Gastroesophageal sphincter (tissue), 4 donors: Measurements from ENCODE around the gene RRP8. TPM values are rescaled to one million over a fixed set of nuclear protein-coding genes. Genes with fewer than 3 reads are reported as not detected.

Experiments
- ATAC-seq: fragments of 150-250 bp; one replicate; pipeline ENCODE4 v1.9.1; 2016; ENCODE audit warnings: mild to moderate bottlenecking, moderate library complexity
- H3K27ac ChIP-seq, 4 donors: fragments of 200-600 bp; sonication (generic) in 3 of 4; 1 replicate in 3 of 4; 2 replicates in 1 of 4; pipeline ENCODE4 v1.5.1; 2016 to 2019
- H3K27me3 ChIP-seq: fragments of 200-600 bp; sonication (generic); one replicate; pipeline ENCODE4 v1.5.1; 2019
- H3K36me3 ChIP-seq, 2 donors: fragments of 200-600 bp; sonication (generic); one replicate each; pipeline ENCODE4 v1.5.1; 2019; ENCODE audit warnings: control low read depth in 1 of 2
- H3K4me1 ChIP-seq, 3 donors: fragments of 200-600 bp; sonication (generic); 1 replicate in 2 of 3; 2 replicates in 1 of 3; pipeline ENCODE4 v1.5.1; 2016 to 2019; ENCODE audit warnings: control low read depth in 2 of 3
- H3K4me3 ChIP-seq, 2 donors: fragments of 200-600 bp; sonication (generic); one replicate each; pipeline ENCODE4 v1.5.1; 2019; ENCODE audit warnings: mild to moderate bottlenecking in 1 of 2, moderate library complexity in 1 of 2
- H3K9me3 ChIP-seq, 3 donors: fragments of 200-600 bp; sonication (generic); one replicate each; pipeline ENCODE4 v1.5.1; 2017 to 2019; ENCODE audit warnings: control low read depth in 2 of 3
- CTCF ChIP-seq, 4 experiments: fragments of 200-600 bp in 2 of 4; fragments of 450-650 bp in 2 of 4; sonication (generic) in 1 of 4; IDR thresholded peaks; one replicate each; pipeline ENCODE4 v1.5.1; 2017 to 2019; ENCODE audit warnings: antibody characterized with exemption in 4 of 4, mild to moderate bottlenecking in 2 of 4, moderate library complexity in 2 of 4
- EP300 ChIP-seq: sonication (generic); formaldehyde crosslinking; IDR thresholded peaks from one replicate; pipeline ENCODE4 v1.6.1; 2017; ENCODE audit warnings: antibody characterized with exemption, mild to moderate bottlenecking
- POLR2A ChIP-seq, 2 donors: fragments of 450-650 bp; IDR thresholded peaks; one replicate each; pipeline ENCODE4 v1.6.1; 2017; ENCODE audit warnings: antibody characterized with exemption in 2 of 2, mild to moderate bottlenecking in 2 of 2, moderate library complexity in 1 of 2
- POLR2AphosphoS5 ChIP-seq: sonication (generic); formaldehyde crosslinking; IDR thresholded peaks from one replicate; pipeline ENCODE4 v1.6.1; 2017; ENCODE audit warnings: antibody characterized with exemption
- WGBS, 2 donors: methylation state at CpG; one replicate each; pipeline ENCODE4 v1.1.5; 2018; ENCODE audit warnings: low coverage in 1 of 2; 5-methylcytosine and 5-hydroxymethylcytosine counted together
- total RNA-seq, 4 donors: library from RNA; depleted of rRNA; stranded (reverse); fragments of >200 nt; gene quantifications; one replicate each; pipeline ENCODE4 v1.1.0, GENCODE V29; 2016

Gene RRP8
- total RNA-seq, 4 donors from 2014 or later: 25.7 to 32.4 (median 28.1) TPM

- 60 to 68% methylated on average over 1 to 6 of the region's 19 CpGs for WGBS, 2 donors
- Histone ChIP-seq H3K4me1 (no peaks in the 10 kb centered on the region), H3K9me3 (no peaks in the 10 kb centered on the region), H3K36me3 (peaks cover 0 to 99% of the 10 kb centered on the region in 2 donors), H3K27me3 (no peaks in the 10 kb centered on the region), H3K4me3 (no peak overlapping the region), H3K27ac (no peak overlapping the region)
- ATAC-seq: no peak
- TF ChIP-seq CTCF (IDR thresholded peaks at IDR 0.05) (no peak), POLR2AphosphoS5 (no peak), POLR2A (IDR thresholded peaks at IDR 0.05) (no peak), EP300 (no peak)
Measured at GRCh38 chr11:6626971-6627761, 23.8 kb upstream of the RRP8 start.

GRCh38 chr11:6625832-6626420 is 22.5 kb upstream of the RRP8 start:
- TF ChIP-seq POLR2A (IDR thresholded peaks at IDR 0.05) (no peak), EP300 (no peak), POLR2AphosphoS5 (no peak), CTCF (IDR thresholded peaks at IDR 0.05) (no peak)
- H3K27ac ChIP-seq: no peak overlapping the region
- H3K36me3 ChIP-seq: peaks cover 0 to 86% of the 10 kb centered on the region in 2 donors
- H3K4me1 ChIP-seq: no peaks in the 10 kb centered on the region
- no peaks in the 10 kb centered on the region for H3K27me3 ChIP-seq
- no peak for ATAC-seq
- WGBS, 2 donors: 80% methylated on average over 1 of the region's 17 CpGs; no CpG with 5 or more reads in 1 of the 2 donors
- no peaks in the 10 kb centered on the region for H3K9me3 ChIP-seq
- H3K4me3 ChIP-seq: no peak overlapping the region

GRCh38 chr11:6625156-6625831 is 21.9 kb upstream of the RRP8 start:
- Histone ChIP-seq H3K9me3 (no peaks in the 10 kb centered on the region), H3K4me3 (no peak overlapping the region), H3K27me3 (no peaks in the 10 kb centered on the region), H3K4me1 (peaks cover 0 to under 1% (median 0%) of the 10 kb centered on the region in 3 donors), H3K36me3 (peaks cover 0 to 80% of the 10 kb centered on the region in 2 donors), H3K27ac (no peak overlapping the region)
- TF ChIP-seq POLR2A (IDR thresholded peaks at IDR 0.05) (no peak), CTCF (IDR thresholded peaks at IDR 0.05) (no peak), EP300 (no peak), POLR2AphosphoS5 (no peak)
- WGBS, 2 donors: no CpG with 5 or more reads among the region's 12 CpGs
- no peak for ATAC-seq

GRCh38 chr11:6623391-6624363 is 20.3 kb upstream of the RRP8 start:
- H3K27me3 ChIP-seq: no peaks in the 10 kb centered on the region
- H3K36me3 ChIP-seq: peaks cover 0 to 64% of the 10 kb centered on the region in 2 donors
- no CpG with 5 or more reads among the region's 31 CpGs for WGBS, 2 donors
- H3K4me1 ChIP-seq: peaks cover 0 to 11% (median under 1%) of the 10 kb centered on the region in 3 donors
- H3K4me3 ChIP-seq: no peak overlapping the region
- TF ChIP-seq POLR2AphosphoS5: no peak
- no peak for TF ChIP-seq POLR2A (IDR thresholded peaks at IDR 0.05)
- no peak for TF ChIP-seq CTCF (IDR thresholded peaks at IDR 0.05)
- no peak for TF ChIP-seq EP300
- no peak overlapping the region for H3K27ac ChIP-seq
- H3K9me3 ChIP-seq: no peaks in the 10 kb centered on the region
- no peak for ATAC-seq
